Activated naive CD8-positive, alpha-beta T cell (primary cell): ENCODE data around the gene CDKAL1.

Source experiments
- H3K27ac Mint-ChIP-seq: one replicate; pipeline ENCODE4 v1.8.0; 2021; ENCODE audit warnings: mixed read lengths
- H3K27me3 Mint-ChIP-seq: one replicate; pipeline ENCODE4 v1.8.0; 2021; ENCODE audit warnings: mixed read lengths
- H3K36me3 Mint-ChIP-seq: one replicate; pipeline ENCODE4 v1.8.0; 2021; ENCODE audit warnings: mixed read lengths
- H3K4me1 Mint-ChIP-seq: one replicate; pipeline ENCODE4 v1.8.0; 2021; ENCODE audit warnings: low read depth, mixed read lengths
- H3K4me3 Mint-ChIP-seq: one replicate; pipeline ENCODE4 v1.8.0; 2021; ENCODE audit warnings: mild to moderate bottlenecking, mixed read lengths
- H3K9me3 Mint-ChIP-seq: one replicate; pipeline ENCODE4 v1.8.0; 2021; ENCODE audit warnings: low read depth, mixed read lengths

CDKAL1 gene

DNA sequence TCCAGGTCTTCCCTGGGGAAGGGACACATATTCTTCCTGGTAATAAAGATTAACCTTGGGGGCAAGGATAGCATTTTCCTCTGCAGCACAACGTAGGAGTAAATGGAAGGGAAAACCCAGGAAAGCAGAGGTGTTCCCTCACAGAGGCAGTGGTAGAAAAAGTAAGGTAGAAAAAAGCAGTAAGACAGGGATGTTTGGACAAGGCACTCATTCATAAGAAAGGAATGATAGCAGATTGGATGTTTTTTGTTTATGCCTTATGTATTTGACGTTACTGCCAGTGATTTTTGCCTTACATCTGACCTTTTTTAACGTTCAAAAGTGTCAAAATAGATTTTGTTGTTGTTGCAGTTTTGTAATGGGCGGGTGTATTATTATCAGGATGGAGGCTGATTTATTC, 395.0 kb downstream of the CDKAL1 start:
- H3K9me3 Mint-ChIP-seq = no peaks in the 10 kb centered on the region
- no peak overlapping the region for H3K27ac Mint-ChIP-seq
- H3K4me3 Mint-ChIP-seq = no peak overlapping the region
- peaks cover 2% of the 10 kb centered on the region for H3K36me3 Mint-ChIP-seq
- H3K27me3 Mint-ChIP-seq = no peaks in the 10 kb centered on the region
- H3K4me1 Mint-ChIP-seq = no peaks in the 10 kb centered on the region

DNA sequence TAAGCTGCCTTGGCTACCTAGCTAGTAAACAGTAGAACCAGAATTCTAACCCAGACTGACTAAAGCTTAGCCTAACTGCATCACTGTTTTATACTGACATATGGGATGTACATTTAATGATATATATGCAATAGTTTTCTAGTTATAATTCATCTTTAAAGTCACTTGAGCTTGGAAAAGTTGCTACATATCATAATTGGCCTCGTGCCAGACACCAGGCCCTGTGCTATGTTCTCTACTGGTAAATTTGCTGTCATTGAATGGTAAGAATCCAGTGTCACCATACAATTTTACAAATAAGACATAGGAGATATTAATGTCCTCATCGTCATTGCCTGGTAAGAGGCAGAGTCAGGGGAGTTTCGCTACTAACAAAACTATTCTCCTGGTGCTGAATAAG, 396.8 kb downstream of the CDKAL1 start:
- no peaks in the 10 kb centered on the region for H3K9me3 Mint-ChIP-seq
- no peak overlapping the region for H3K4me3 Mint-ChIP-seq
- no peak overlapping the region for H3K27ac Mint-ChIP-seq
- no peaks in the 10 kb centered on the region for H3K4me1 Mint-ChIP-seq
- H3K36me3 Mint-ChIP-seq = peaks cover 5% of the 10 kb centered on the region
- no peaks in the 10 kb centered on the region for H3K27me3 Mint-ChIP-seq

GRCh38 chr6:20931772-20932171, 397.5 kb downstream of the CDKAL1 start:
- Mint-ChIP-seq H3K27me3 (no peaks in the 10 kb centered on the region), H3K4me1 (no peaks in the 10 kb centered on the region), H3K27ac (no peak overlapping the region), H3K36me3 (peaks cover 5% of the 10 kb centered on the region), H3K9me3 (no peaks in the 10 kb centered on the region), H3K4me3 (no peak overlapping the region)

- Mint-ChIP-seq H3K27ac (no peak overlapping the region), H3K27me3 (no peaks in the 10 kb centered on the region), H3K9me3 (no peaks in the 10 kb centered on the region), H3K36me3 (peaks cover 5% of the 10 kb centered on the region), H3K4me1 (no peaks in the 10 kb centered on the region), H3K4me3 (no peak overlapping the region)
Measured at GRCh38 chr6:20932284-20932683, 398.0 kb downstream of the CDKAL1 start.

- Mint-ChIP-seq H3K27ac (no peak overlapping the region), H3K27me3 (no peaks in the 10 kb centered on the region), H3K9me3 (no peaks in the 10 kb centered on the region), H3K4me3 (no peak overlapping the region), H3K4me1 (no peaks in the 10 kb centered on the region), H3K36me3 (peaks cover 8% of the 10 kb centered on the region)
Measured at GRCh38 chr6:20933057-20933788, 399.0 kb downstream of the CDKAL1 start.

GRCh38 chr6:20936949-20937348, 402.7 kb downstream of the CDKAL1 start:
- Mint-ChIP-seq H3K4me3 (no peak overlapping the region), H3K4me1 (no peaks in the 10 kb centered on the region), H3K27ac (no peak overlapping the region), H3K27me3 (no peaks in the 10 kb centered on the region), H3K36me3 (peaks cover 23% of the 10 kb centered on the region), H3K9me3 (peaks cover 12% of the 10 kb centered on the region)

GRCh38 chr6:20939161-20939775, 405.0 kb downstream of the CDKAL1 start:
- no peaks in the 10 kb centered on the region for H3K4me1 Mint-ChIP-seq
- no peak overlapping the region for H3K27ac Mint-ChIP-seq
- no peak overlapping the region for H3K4me3 Mint-ChIP-seq
- peaks cover 32% of the 10 kb centered on the region for H3K36me3 Mint-ChIP-seq
- H3K27me3 Mint-ChIP-seq = no peaks in the 10 kb centered on the region
- peaks cover 16% of the 10 kb centered on the region for H3K9me3 Mint-ChIP-seq

DNA sequence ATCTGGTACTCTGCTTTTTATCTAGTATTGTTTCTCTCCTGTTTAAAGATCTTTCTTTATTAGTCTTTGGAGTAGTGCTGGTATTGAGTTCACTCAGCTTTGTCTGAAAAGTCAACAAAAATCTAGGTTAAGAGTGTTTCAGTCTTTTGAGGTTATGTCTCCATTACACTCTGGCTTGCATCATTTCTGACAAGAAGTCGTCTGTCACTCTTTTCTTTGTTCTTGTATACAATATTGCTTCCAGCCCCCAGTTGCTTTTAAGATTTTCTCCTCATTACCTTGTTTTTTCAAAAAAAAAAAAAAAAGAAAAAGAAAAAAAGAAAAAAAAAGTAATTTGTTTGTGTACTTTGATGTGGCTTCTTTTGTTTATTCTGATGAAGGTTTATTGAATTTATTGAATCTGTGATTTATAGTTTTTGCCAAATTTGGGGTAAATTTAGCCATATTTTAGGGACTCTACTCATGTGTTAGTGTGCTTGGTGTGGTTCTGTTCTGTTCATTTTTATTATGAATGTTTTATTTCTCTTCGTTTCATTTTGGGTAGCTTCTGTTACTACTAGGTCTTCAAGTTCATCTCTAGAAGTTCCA, 408.9 kb downstream of the CDKAL1 start:
- no peak overlapping the region for H3K27ac Mint-ChIP-seq
- no peaks in the 10 kb centered on the region for H3K4me1 Mint-ChIP-seq
- H3K36me3 Mint-ChIP-seq = peaks cover 26% of the 10 kb centered on the region
- H3K4me3 Mint-ChIP-seq = no peak overlapping the region
- peaks cover 16% of the 10 kb centered on the region for H3K9me3 Mint-ChIP-seq
- no peaks in the 10 kb centered on the region for H3K27me3 Mint-ChIP-seq

GRCh38 chr6:20943922-20944321, 409.7 kb downstream of the CDKAL1 start:
- no peaks in the 10 kb centered on the region for H3K27me3 Mint-ChIP-seq
- H3K4me3 Mint-ChIP-seq = no peak overlapping the region
- H3K36me3 Mint-ChIP-seq = peaks cover 27% of the 10 kb centered on the region
- no peaks in the 10 kb centered on the region for H3K4me1 Mint-ChIP-seq
- H3K9me3 Mint-ChIP-seq = peaks cover 14% of the 10 kb centered on the region
- H3K27ac Mint-ChIP-seq = no peak overlapping the region

DNA sequence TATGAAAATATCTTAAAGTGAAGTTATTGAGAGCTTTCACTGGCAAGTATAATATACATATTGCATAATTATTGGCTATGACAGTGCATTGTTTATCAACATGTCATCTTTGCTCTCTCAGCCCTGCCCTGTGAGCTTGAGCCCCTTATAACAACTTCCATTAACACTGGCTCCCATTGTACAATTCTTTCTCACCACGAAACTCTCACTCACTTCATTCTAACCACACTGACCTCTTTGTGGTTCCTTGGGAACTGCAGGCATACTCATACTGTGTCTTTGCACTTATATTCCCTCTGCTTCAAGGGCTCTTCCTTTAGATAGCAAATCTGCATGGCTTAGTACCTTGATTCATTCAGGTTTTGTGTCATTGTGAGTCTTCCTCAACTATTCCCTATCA, 411.8 kb downstream of the CDKAL1 start:
- H3K27me3 Mint-ChIP-seq = no peaks in the 10 kb centered on the region
- H3K9me3 Mint-ChIP-seq = peaks cover 8% of the 10 kb centered on the region
- H3K4me1 Mint-ChIP-seq = no peaks in the 10 kb centered on the region

DNA sequence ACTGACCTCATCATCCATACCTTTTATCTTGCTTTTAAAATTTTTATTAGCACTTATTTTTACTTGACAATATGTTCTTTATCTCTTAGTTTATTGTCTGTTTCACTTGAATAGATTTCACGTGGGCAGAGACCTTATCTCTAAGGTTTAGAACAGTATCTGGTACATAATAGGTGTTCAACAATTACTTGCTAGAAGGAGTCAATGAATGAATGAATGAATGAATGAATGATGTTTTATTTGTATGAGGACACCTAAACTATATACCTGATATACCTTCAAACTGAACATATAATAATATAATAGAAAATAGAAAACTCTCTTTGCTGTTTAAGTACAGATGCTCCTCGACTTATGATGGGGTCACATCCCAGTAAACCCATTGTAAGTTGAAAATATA, 412.6 kb downstream of the CDKAL1 start:
- Mint-ChIP-seq H3K9me3 (peaks cover 4% of the 10 kb centered on the region), H3K4me1 (no peaks in the 10 kb centered on the region), H3K36me3 (peaks cover 17% of the 10 kb centered on the region), H3K27me3 (no peaks in the 10 kb centered on the region), H3K27ac (no peak overlapping the region), H3K4me3 (no peak overlapping the region)

More for the DNA sequence above, 411.8 kb downstream of the CDKAL1 start:
- H3K27ac Mint-ChIP-seq = no peak overlapping the region
- H3K4me3 Mint-ChIP-seq = no peak overlapping the region
- H3K36me3 Mint-ChIP-seq = peaks cover 22% of the 10 kb centered on the region

DNA sequence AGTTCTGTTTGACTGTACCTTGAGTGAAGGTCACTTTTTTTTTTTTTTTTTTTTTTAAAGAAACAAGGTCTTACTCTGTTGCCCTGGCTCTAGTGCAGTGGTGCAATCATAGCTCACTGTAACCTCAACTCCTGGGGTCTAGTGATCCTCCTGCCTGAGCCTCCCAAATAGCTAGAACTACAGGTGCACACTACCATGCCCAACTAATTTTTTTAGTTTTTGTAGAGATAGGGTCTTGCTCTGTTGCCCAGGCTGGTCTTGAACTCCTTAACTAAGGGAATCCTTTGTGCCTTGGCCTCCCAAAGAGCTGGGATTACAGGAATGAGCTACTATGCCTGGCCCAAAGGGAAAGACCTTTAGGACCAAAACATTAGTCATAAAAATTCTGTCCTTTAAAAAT, 413.7 kb downstream of the CDKAL1 start:
- no peak overlapping the region for H3K4me3 Mint-ChIP-seq
- no peaks in the 10 kb centered on the region for H3K27me3 Mint-ChIP-seq
- peaks cover 1% of the 10 kb centered on the region for H3K9me3 Mint-ChIP-seq
- H3K36me3 Mint-ChIP-seq = peaks cover 15% of the 10 kb centered on the region
- no peak overlapping the region for H3K27ac Mint-ChIP-seq
- H3K4me1 Mint-ChIP-seq = no peaks in the 10 kb centered on the region

DNA sequence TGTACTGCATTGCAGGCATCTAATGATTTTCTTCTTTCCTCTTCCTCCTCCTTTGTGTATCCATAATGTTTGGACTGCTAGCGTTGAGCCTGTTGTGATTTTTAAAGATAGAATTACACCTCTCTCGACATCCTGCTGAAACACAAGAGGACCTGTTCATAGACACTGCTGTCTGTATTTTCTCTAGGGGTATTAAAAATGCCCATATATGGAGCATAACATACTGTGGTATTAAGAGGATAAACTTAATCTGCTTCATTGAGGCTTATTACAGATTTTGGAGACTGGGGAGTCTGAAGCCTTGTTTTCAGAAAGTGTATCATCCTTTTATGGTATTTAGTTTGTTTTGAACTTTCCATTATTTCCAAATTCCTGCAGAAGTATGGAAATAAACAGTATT, 414.3 kb downstream of the CDKAL1 start:
- Mint-ChIP-seq H3K27me3 (no peaks in the 10 kb centered on the region), H3K27ac (no peak overlapping the region), H3K4me1 (no peaks in the 10 kb centered on the region), H3K9me3 (no peaks in the 10 kb centered on the region), H3K36me3 (peaks cover 11% of the 10 kb centered on the region), H3K4me3 (no peak overlapping the region)

GRCh38 chr6:20949138-20949537, 414.9 kb downstream of the CDKAL1 start:
- Mint-ChIP-seq H3K9me3 (no peaks in the 10 kb centered on the region), H3K4me1 (no peaks in the 10 kb centered on the region), H3K4me3 (no peak overlapping the region), H3K36me3 (peaks cover 7% of the 10 kb centered on the region), H3K27ac (no peak overlapping the region), H3K27me3 (no peaks in the 10 kb centered on the region)

DNA sequence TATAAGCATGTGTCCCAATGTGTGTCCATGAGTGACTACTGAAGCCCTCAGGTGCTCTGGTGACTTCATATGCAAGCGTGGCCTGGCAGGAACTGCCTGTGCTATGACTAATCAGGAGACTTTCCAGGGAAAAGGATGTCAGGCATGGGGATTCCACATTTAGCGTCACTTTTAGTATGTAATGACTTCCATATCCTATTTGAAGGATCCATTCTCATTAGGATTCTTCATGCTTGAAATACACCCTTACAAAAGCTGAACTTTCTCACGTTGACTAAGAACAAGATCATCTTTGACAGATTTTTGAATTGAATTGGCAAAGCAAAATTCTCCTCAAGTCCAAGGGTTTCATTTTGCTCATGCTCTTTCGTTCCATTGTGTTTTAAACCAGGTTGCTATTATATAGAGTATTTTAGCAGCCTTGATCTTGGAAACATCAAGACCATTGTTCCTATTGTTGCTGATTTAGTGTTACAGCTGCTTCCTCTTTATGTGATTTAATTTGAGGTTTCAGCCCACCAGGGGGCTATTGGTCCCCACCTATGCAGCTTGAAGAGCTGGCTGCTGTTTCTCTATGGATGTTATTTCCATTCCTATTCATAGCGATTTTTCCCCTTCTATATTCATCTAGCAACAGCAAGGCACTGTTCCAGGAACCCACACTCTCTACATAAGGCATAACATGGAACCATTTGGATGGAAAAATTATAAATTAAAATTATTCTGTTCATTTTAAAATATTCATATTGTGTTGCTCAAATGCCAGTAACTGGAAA, 418.6 kb downstream of the CDKAL1 start:
- no peaks in the 10 kb centered on the region for H3K9me3 Mint-ChIP-seq

More for the DNA sequence above, 418.6 kb downstream of the CDKAL1 start:
- peaks cover 24% of the 10 kb centered on the region for H3K36me3 Mint-ChIP-seq
- H3K4me1 Mint-ChIP-seq = no peaks in the 10 kb centered on the region
- no peak overlapping the region for H3K27ac Mint-ChIP-seq
- no peak overlapping the region for H3K4me3 Mint-ChIP-seq
- no peaks in the 10 kb centered on the region for H3K27me3 Mint-ChIP-seq
